GM12872 (cell line): ENCODE measurements around the gene LAMC2.

ENCODE experiments used
- CTCF ChIP-seq: IDR thresholded peaks from 3 replicates; pipeline ENCODE4 v1.5.1; 2011; ENCODE audit warnings: low read depth, mild to moderate bottlenecking, low read length, moderate library complexity; ENCODE audit not compliant: insufficient read depth

LAMC2 gene

GRCh38 chr1:183272390-183272848 is 86.4 kb downstream of the LAMC2 start:
- TF ChIP-seq CTCF: no peak

GRCh38 chr1:183273300-183273699 is 87.2 kb downstream of the LAMC2 start:
- TF ChIP-seq CTCF: no peak

GRCh38 chr1:183274836-183275235 is 88.8 kb downstream of the LAMC2 start:
- no peak for TF ChIP-seq CTCF

GRCh38 chr1:183275322-183275721 is 89.3 kb downstream of the LAMC2 start:
- no peak for TF ChIP-seq CTCF

GRCh38 chr1:183276386-183277080 is 90.5 kb downstream of the LAMC2 start:
- no peak for TF ChIP-seq CTCF

- no peak for TF ChIP-seq CTCF
These were observed 92.0 kb downstream of the LAMC2 start for GRCh38 chr1:183277821-183278738.
